Measurements from ENCODE around the gene CHIA.
A peak's percentile ranks its signal among the peaks of the same experiment; 100 is the strongest.

CHIA gene

GRCh38 chr1:111290630-111291029, at the start of gene CHIA:
Gene CHIA (plus strand): TSS chr1:111290851. CDS start chr1:111310468, 19,617 bp downstream.
- DNase-seq: peak; percentile 86

GRCh38 chr1:111241797-111242196, 48.9 kb upstream of the CHIA start:
- no peak for DNase-seq

GRCh38 chr1:111242805-111243523, 47.7 kb upstream of the CHIA start:
- no peak for DNase-seq

- no peak for DNase-seq
Observed at GRCh38 chr1:111247125-111247838, 43.4 kb upstream of the CHIA start.

GRCh38 chr1:111249960-111250359, 40.7 kb upstream of the CHIA start:
- no peak for DNase-seq

GRCh38 chr1:111251570-111251969, 39.1 kb upstream of the CHIA start:
- no peak for DNase-seq

- DNase-seq: no peak
Observed at GRCh38 chr1:111252786-111253185, 37.9 kb upstream of the CHIA start.

GRCh38 chr1:111253876-111254275, 36.8 kb upstream of the CHIA start:
- no peak for DNase-seq

GRCh38 chr1:111256988-111257658, 33.5 kb upstream of the CHIA start:
- no peak for DNase-seq

- DNase-seq: no peak
Observed at GRCh38 chr1:111267801-111268508, 22.7 kb upstream of the CHIA start.

- no peak for DNase-seq
Observed at GRCh38 chr1:111269825-111270406, 20.7 kb upstream of the CHIA start.

GRCh38 chr1:111270771-111271463, 19.7 kb upstream of the CHIA start:
- DNase-seq: no peak

GRCh38 chr1:111271464-111271801, 19.2 kb upstream of the CHIA start:
- no peak for DNase-seq

GRCh38 chr1:111272081-111272480, 18.6 kb upstream of the CHIA start:
- no peak for DNase-seq

GRCh38 chr1:111274653-111275052, 16.0 kb upstream of the CHIA start:
- no peak for DNase-seq

- peak; percentile 60 for DNase-seq
Observed at GRCh38 chr1:111275079-111275478, 15.6 kb upstream of the CHIA start.

- no peak for DNase-seq
Observed at GRCh38 chr1:111275780-111276433, 14.7 kb upstream of the CHIA start.

GRCh38 chr1:111279144-111279543, 11.5 kb upstream of the CHIA start:
- DNase-seq: no peak

GRCh38 chr1:111280267-111280666, 10.4 kb upstream of the CHIA start:
- no peak for DNase-seq

GRCh38 chr1:111281411-111281810, 9.2 kb upstream of the CHIA start:
- no peak for DNase-seq

- no peak for DNase-seq
Observed at GRCh38 chr1:111283838-111284237, 6.8 kb upstream of the CHIA start.

GRCh38 chr1:111285879-111286278, 4.8 kb upstream of the CHIA start:
- no peak for DNase-seq

Measured in NCI-H446 treated with DMSO at 0.1 percent for 48 hours (cell line).